ENCODE data around the gene PCDHGA5.
"Not testable (repeated sequence)": the region's sequence is repeated elsewhere in the genome, so short reads cannot be mapped to it uniquely, and the experiment has no call there.

The PCDHGA5 gene

GRCh38 chr5:141362719-141363118 is 1.2 kb upstream of the PCDHGA5 start:
- DNase-seq (no peak), ATAC-seq (replicated peaks) (no peak)
- H3K27ac Mint-ChIP-seq: peak overlapping the region; percentile 44
- H3K36me3 Mint-ChIP-seq: peaks cover 25 to 40% of the 10 kb centered on the region in 2 donors
- peaks cover 64 to 76% of the 10 kb centered on the region in 2 donors for H3K27me3 Mint-ChIP-seq
- H3K9me3 Mint-ChIP-seq: peaks cover 20 to 28% of the 10 kb centered on the region in 2 donors
- peak overlapping the region in 1 of 2 donors; percentile 17 for H3K4me3 Mint-ChIP-seq
- no peaks in the 10 kb centered on the region for H3K4me1 Mint-ChIP-seq

GRCh38 chr5:141366016-141366896 is 2.3 kb downstream of the PCDHGA5 start:
- H3K27ac Mint-ChIP-seq: peak overlapping the region; percentile 5
- no peak for DNase-seq
- H3K36me3 Mint-ChIP-seq: peaks cover 16 to 37% of the 10 kb centered on the region in 2 donors
- H3K4me3 Mint-ChIP-seq: no peak overlapping the region
- H3K9me3 Mint-ChIP-seq: peaks cover 17 to 28% of the 10 kb centered on the region in 2 donors
- H3K4me1 Mint-ChIP-seq: peaks cover 0 to 3% of the 10 kb centered on the region in 2 donors
- H3K27me3 Mint-ChIP-seq: peaks cover 61 to 69% of the 10 kb centered on the region in 2 donors
- ATAC-seq (replicated peaks): no peak

GRCh38 chr5:141369994-141370848 is 6.3 kb downstream of the PCDHGA5 start, which contains the start of gene PCDHGB3:
TSS of gene PCDHGB3 (plus strand) at chr5:141370242. CDS start at chr5:141370395, 153 bp downstream.
- peaks cover 13 to 17% of the 10 kb centered on the region in 2 donors for H3K36me3 Mint-ChIP-seq
- DNase-seq (no peak), ATAC-seq (replicated peaks) (peak; percentile 57 to 73)
- H3K4me1 Mint-ChIP-seq: peaks cover 0 to 4% of the 10 kb centered on the region in 2 donors
- peak within 1 kb of the TSS; percentile 83 to 91 for H3K4me3 Mint-ChIP-seq
- peak within 1 kb of the TSS; percentile 94 for H3K27ac Mint-ChIP-seq
- H3K9me3 Mint-ChIP-seq: peaks cover 23 to 25% of the 10 kb centered on the region in 2 donors
- H3K27me3 Mint-ChIP-seq: peaks cover 54 to 73% of the 10 kb centered on the region in 2 donors

GRCh38 chr5:141371572-141372475 is 7.9 kb downstream of the PCDHGA5 start:
- no peak for ATAC-seq (replicated peaks)
- peaks cover 22 to 24% of the 10 kb centered on the region in 2 donors for H3K9me3 Mint-ChIP-seq
- H3K4me1 Mint-ChIP-seq: peaks cover 0 to 6% of the 10 kb centered on the region in 2 donors
- H3K36me3 Mint-ChIP-seq: peaks cover 11 to 17% of the 10 kb centered on the region in 2 donors
- no peak overlapping the region for H3K4me3 Mint-ChIP-seq
- DNase-seq: no peak
- peaks cover 47 to 71% of the 10 kb centered on the region in 2 donors for H3K27me3 Mint-ChIP-seq
- H3K27ac Mint-ChIP-seq: peak overlapping the region; percentile 81

GRCh38 chr5:141373673-141374317 is 9.8 kb downstream of the PCDHGA5 start, which contains the start of gene PCDHGA6:
TSS of gene PCDHGA6 (plus strand) at chr5:141373891. CDS start at chr5:141374084, 193 bp downstream.
- peaks cover 0 to 6% of the 10 kb centered on the region in 2 donors for H3K4me1 Mint-ChIP-seq
- ATAC-seq (replicated peaks) (no peak), DNase-seq (no peak)
- H3K27me3 Mint-ChIP-seq: peaks cover 40 to 70% of the 10 kb centered on the region in 2 donors
- peaks cover 11 to 17% of the 10 kb centered on the region in 2 donors for H3K36me3 Mint-ChIP-seq
- peak within 1 kb of the TSS in 1 of 2 donors; percentile 30 for H3K4me3 Mint-ChIP-seq
- no peak within 1 kb of the TSS for H3K27ac Mint-ChIP-seq
- peaks cover 24% of the 10 kb centered on the region in 2 donors for H3K9me3 Mint-ChIP-seq

- peaks cover 24 to 26% of the 10 kb centered on the region in 2 donors for H3K9me3 Mint-ChIP-seq
- peaks cover 0 to 6% of the 10 kb centered on the region in 2 donors for H3K4me1 Mint-ChIP-seq
- peaks cover 11 to 17% of the 10 kb centered on the region in 2 donors for H3K36me3 Mint-ChIP-seq
- no peak overlapping the region for H3K27ac Mint-ChIP-seq
- no peak overlapping the region for H3K4me3 Mint-ChIP-seq
- ATAC-seq (replicated peaks) (no peak), DNase-seq (no peak)
- H3K27me3 Mint-ChIP-seq: peaks cover 38 to 67% of the 10 kb centered on the region in 2 donors
Measured at GRCh38 chr5:141374627-141375026, 10.7 kb downstream of the PCDHGA5 start.

GRCh38 chr5:141375444-141376155 is 11.6 kb downstream of the PCDHGA5 start:
- H3K27ac Mint-ChIP-seq; DNase-seq; ATAC-seq (replicated peaks); H3K4me3 Mint-ChIP-seq; H3K4me1 Mint-ChIP-seq: not testable (repeated sequence)
- H3K9me3 Mint-ChIP-seq: peaks cover 21 to 26% of the 10 kb centered on the region in 2 donors
- peaks cover 37 to 66% of the 10 kb centered on the region in 2 donors for H3K27me3 Mint-ChIP-seq
- H3K36me3 Mint-ChIP-seq: peaks cover 11 to 13% of the 10 kb centered on the region in 2 donors

- H3K36me3 Mint-ChIP-seq: peaks cover 4 to 5% of the 10 kb centered on the region in 2 donors
- peaks cover 0 to 4% of the 10 kb centered on the region in 2 donors for H3K4me1 Mint-ChIP-seq
- ATAC-seq (replicated peaks) (no peak), DNase-seq (no peak)
- peak within 1 kb of the TSS; percentile 70 to 81 for H3K4me3 Mint-ChIP-seq
- H3K9me3 Mint-ChIP-seq: peaks cover 7 to 8% of the 10 kb centered on the region in 2 donors
- peaks cover 57 to 69% of the 10 kb centered on the region in 2 donors for H3K27me3 Mint-ChIP-seq
- peak within 1 kb of the TSS; percentile 14 for H3K27ac Mint-ChIP-seq
Measured at GRCh38 chr5:141382469-141383294, 18.7 kb downstream of the PCDHGA5 start, which contains the start of gene PCDHGA7. TSS of gene PCDHGA7 (plus strand) at chr5:141382742. CDS start at chr5:141382900, 158 bp downstream.

GRCh38 chr5:141383345-141383744 is 19.4 kb downstream of the PCDHGA5 start:
- Mint-ChIP-seq H3K27me3 (peaks cover 58 to 71% of the 10 kb centered on the region in 2 donors), H3K27ac (no peak overlapping the region)

GRCh38 chr5:141384471-141385267 is 20.7 kb downstream of the PCDHGA5 start:
- DNase-seq (no peak), ATAC-seq (replicated peaks) (no peak)
- no peak overlapping the region for H3K4me3 Mint-ChIP-seq
- peaks cover 9 to 10% of the 10 kb centered on the region in 2 donors for H3K36me3 Mint-ChIP-seq
- H3K4me1 Mint-ChIP-seq: peaks cover 0 to 4% of the 10 kb centered on the region in 2 donors
- peaks cover 9 to 10% of the 10 kb centered on the region in 2 donors for H3K9me3 Mint-ChIP-seq
- H3K27me3 Mint-ChIP-seq: peaks cover 71 to 79% of the 10 kb centered on the region in 2 donors
- H3K27ac Mint-ChIP-seq: no peak overlapping the region

More at GRCh38 chr5:141383345-141383744, 19.4 kb downstream of the PCDHGA5 start:
- Mint-ChIP-seq H3K9me3 (peaks cover 8 to 9% of the 10 kb centered on the region in 2 donors), H3K36me3 (peaks cover 4 to 6% of the 10 kb centered on the region in 2 donors), H3K4me1 (peaks cover 0 to 4% of the 10 kb centered on the region in 2 donors), H3K4me3 (peak overlapping the region in 1 of 2 donors; percentile 81)
- DNase-seq (no peak), ATAC-seq (replicated peaks) (no peak)

All from stimulated activated naive B cell treated with anti-CD40 and anti-IgM and Interleukin-4, amounts not matched to agents 10 μg/mL and 1 μg/mL and 100 μg/mL, for 72 hours (primary cell).